ENCODE measurements around the gene OR6S1. TPM values are rescaled to one million over a fixed set of nuclear protein-coding genes. Genes with fewer than 3 reads are reported as not detected.
A peak's percentile ranks its signal among the peaks of the same experiment; 100 is the strongest.
"Not testable (repeated sequence)": the region's sequence is repeated elsewhere in the genome, so short reads cannot be mapped to it uniquely, and the experiment has no call there.

OR6S1 gene
- total RNA-seq, 1 donor from 2014 or later, result not detected

DNA sequence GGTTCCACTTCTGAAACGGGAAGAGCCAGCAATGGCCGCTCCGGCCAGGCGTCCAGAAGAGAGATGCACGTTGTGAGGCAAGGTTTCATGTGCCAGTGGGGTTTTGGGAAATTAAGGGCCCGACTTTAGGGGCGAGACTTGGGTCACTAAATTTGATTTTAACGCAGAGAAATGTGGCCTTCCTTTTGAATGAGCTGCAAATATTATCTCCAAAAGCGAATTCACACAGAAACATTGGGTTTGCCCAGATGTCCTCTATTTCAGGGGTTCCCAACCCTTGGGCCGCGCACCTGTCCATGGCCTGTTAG, 40.6 kb upstream of the OR6S1 start:
- Mint-ChIP-seq H3K36me3 (ENCODE audit: low read depth) (no peaks in the 10 kb centered on the region), H3K4me3 (ENCODE audit: low read depth) (no peak overlapping the region)
- intact Hi-C loops (cut with micrococcal nuclease), result loop anchor here (2.0 to 5.0 kb wide), 3 partner anchors 221 to 339 kb away; partner anchors contain the start of genes PARP2 and PIP4P1

DNA sequence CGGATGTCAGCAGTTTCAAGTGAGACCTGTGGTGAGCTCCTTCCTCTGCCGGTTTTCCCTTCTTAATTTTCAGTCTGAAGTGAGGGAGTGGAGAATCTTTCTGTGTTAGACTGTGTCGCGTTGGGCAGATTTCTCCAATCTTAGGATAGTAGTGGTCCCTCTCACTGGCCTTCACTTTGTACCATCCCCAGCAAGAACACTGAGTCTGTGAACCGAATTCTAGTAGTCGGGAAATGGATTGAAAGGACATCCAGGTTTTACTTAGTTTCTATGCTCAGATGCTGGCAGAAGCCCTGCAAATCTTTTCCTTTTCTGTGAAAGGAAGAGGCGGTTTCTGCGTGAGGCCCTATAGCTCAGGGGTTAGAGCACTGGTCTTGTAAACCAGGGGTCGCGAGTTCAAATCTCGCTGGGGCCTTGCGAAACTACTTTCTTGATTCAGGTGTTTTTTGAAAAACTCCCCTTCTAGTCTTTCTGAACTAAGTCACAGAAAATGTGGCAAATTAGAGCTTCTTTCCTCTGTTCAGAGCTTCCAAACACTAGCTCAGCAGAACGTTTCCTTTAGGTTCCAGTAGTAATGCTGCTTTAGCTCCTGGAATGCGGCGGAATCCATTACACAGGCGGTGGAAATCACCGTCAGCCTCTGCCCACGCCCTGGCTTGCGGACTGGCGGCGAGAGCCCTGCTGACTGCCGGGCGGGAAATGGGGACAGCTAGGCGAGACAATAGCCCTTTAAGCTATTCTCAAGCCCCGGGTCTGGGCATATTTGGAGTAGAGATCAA, 40.0 kb upstream of the OR6S1 start:
- H3K4me1 Mint-ChIP-seq (ENCODE audit: low read depth), result peaks cover 26% of the 10 kb centered on the region
- intact Hi-C loops (cut with micrococcal nuclease), result loop anchor here (1.0 to 5.0 kb wide), 7 partner anchors 9 to 339 kb away; partner anchors contain the start of genes PARP2 and PIP4P1
- H3K27me3 Mint-ChIP-seq (ENCODE audit: low read depth), result peaks cover 2% of the 10 kb centered on the region
- no peaks in the 10 kb centered on the region for H3K9me3 Mint-ChIP-seq
- H3K27ac Mint-ChIP-seq, result no peak overlapping the region
- no peak overlapping the region for H3K4me3 Mint-ChIP-seq (ENCODE audit: low read depth)
- DNase-seq (ENCODE audit: low spot score), result peak; percentile 79
- no peaks in the 10 kb centered on the region for H3K36me3 Mint-ChIP-seq (ENCODE audit: low read depth)

More for the DNA sequence above, 40.6 kb upstream of the OR6S1 start:
- Mint-ChIP-seq H3K9me3 (no peaks in the 10 kb centered on the region), H3K27ac (no peak overlapping the region), H3K4me1 (ENCODE audit: low read depth) (peaks cover 26% of the 10 kb centered on the region), H3K27me3 (ENCODE audit: low read depth) (peaks cover 2% of the 10 kb centered on the region)
- no peak for DNase-seq (ENCODE audit: low spot score)

DNA sequence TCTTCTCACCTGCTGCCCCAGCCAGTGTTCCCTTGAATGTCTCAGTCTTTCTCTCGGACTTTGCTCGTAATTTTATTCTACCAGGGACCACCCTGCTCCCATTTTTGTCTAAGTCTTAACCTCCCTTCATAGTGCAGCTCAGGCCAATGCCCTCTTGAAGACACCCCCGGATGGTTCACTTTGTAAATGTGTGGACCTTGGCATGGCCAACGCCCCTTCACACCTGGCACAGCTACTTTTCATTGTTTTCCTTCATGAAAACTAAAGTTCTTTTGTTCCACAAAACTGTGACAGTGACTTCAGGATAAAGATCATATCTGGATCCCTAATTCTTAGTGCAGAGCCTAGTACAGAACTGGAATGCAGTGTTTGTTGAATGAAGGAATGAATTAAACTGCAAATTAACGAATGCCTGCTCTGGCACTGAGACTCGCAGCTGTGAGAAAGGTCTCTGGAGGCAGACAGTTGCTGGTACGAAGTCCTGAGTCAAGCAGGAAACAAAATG, 39.4 kb upstream of the OR6S1 start:
- H3K4me1 Mint-ChIP-seq (ENCODE audit: low read depth), result peaks cover 26% of the 10 kb centered on the region
- no peak overlapping the region for H3K27ac Mint-ChIP-seq

GRCh38 chr14:20680363-20680762, 38.9 kb upstream of the OR6S1 start:
- H3K9me3 Mint-ChIP-seq, result no peaks in the 10 kb centered on the region
- H3K4me3 Mint-ChIP-seq (ENCODE audit: low read depth), result no peak overlapping the region
- no peaks in the 10 kb centered on the region for H3K27me3 Mint-ChIP-seq (ENCODE audit: low read depth)
- no peak for DNase-seq (ENCODE audit: low spot score)
- H3K27ac Mint-ChIP-seq, result peak overlapping the region; percentile 8
- intact Hi-C loops (cut with micrococcal nuclease), result loop anchor here (5.0 kb wide), 1 partner anchor 263 kb away; no protein-coding TSS in a partner anchor
- peaks cover 30% of the 10 kb centered on the region for H3K4me1 Mint-ChIP-seq (ENCODE audit: low read depth)
- H3K36me3 Mint-ChIP-seq (ENCODE audit: low read depth), result no peaks in the 10 kb centered on the region

More for the DNA sequence above, 39.4 kb upstream of the OR6S1 start:
- H3K36me3 Mint-ChIP-seq (ENCODE audit: low read depth), result no peaks in the 10 kb centered on the region
- no peak for DNase-seq (ENCODE audit: low spot score)
- H3K27me3 Mint-ChIP-seq (ENCODE audit: low read depth), result no peaks in the 10 kb centered on the region
- no peak overlapping the region for H3K4me3 Mint-ChIP-seq (ENCODE audit: low read depth)
- H3K9me3 Mint-ChIP-seq, result no peaks in the 10 kb centered on the region
- intact Hi-C loops (cut with micrococcal nuclease), result loop anchor here (1.0 to 5.0 kb wide), 5 partner anchors 9 to 264 kb away; no protein-coding TSS in a partner anchor

- H3K4me3 Mint-ChIP-seq (ENCODE audit: low read depth), result no peak overlapping the region
- no peak for DNase-seq (ENCODE audit: low spot score)
- peaks cover 26% of the 10 kb centered on the region for H3K4me1 Mint-ChIP-seq (ENCODE audit: low read depth)
- H3K9me3 Mint-ChIP-seq, result no peaks in the 10 kb centered on the region
- H3K36me3 Mint-ChIP-seq (ENCODE audit: low read depth), result no peaks in the 10 kb centered on the region
- no peak overlapping the region for H3K27ac Mint-ChIP-seq
- intact Hi-C loops (cut with micrococcal nuclease), result loop anchor here (5.0 kb wide), 1 partner anchor 263 kb away; no protein-coding TSS in a partner anchor
- H3K27me3 Mint-ChIP-seq (ENCODE audit: low read depth), result no peaks in the 10 kb centered on the region
Observed at GRCh38 chr14:20679907-20680306, 38.4 kb upstream of the OR6S1 start.

- no peak for DNase-seq (ENCODE audit: low spot score)
- intact Hi-C loops (cut with micrococcal nuclease), result no loop called here
- no peak overlapping the region for H3K4me3 Mint-ChIP-seq (ENCODE audit: low read depth)
- H3K36me3 Mint-ChIP-seq (ENCODE audit: low read depth), result no peaks in the 10 kb centered on the region
- H3K27me3 Mint-ChIP-seq (ENCODE audit: low read depth), result no peaks in the 10 kb centered on the region
- peaks cover 26% of the 10 kb centered on the region for H3K4me1 Mint-ChIP-seq (ENCODE audit: low read depth)
- no peaks in the 10 kb centered on the region for H3K9me3 Mint-ChIP-seq
- H3K27ac Mint-ChIP-seq, result no peak overlapping the region
Observed at GRCh38 chr14:20676072-20676471, 34.6 kb upstream of the OR6S1 start.

- DNase-seq (ENCODE audit: low spot score), result no peak
- no peak overlapping the region for H3K4me3 Mint-ChIP-seq (ENCODE audit: low read depth)
- peaks cover 26% of the 10 kb centered on the region for H3K4me1 Mint-ChIP-seq (ENCODE audit: low read depth)
- intact Hi-C loops (cut with micrococcal nuclease), result no loop called here
- H3K27me3 Mint-ChIP-seq (ENCODE audit: low read depth), result no peaks in the 10 kb centered on the region
- no peak overlapping the region for H3K27ac Mint-ChIP-seq
- no peaks in the 10 kb centered on the region for H3K36me3 Mint-ChIP-seq (ENCODE audit: low read depth)
- no peaks in the 10 kb centered on the region for H3K9me3 Mint-ChIP-seq
Observed at GRCh38 chr14:20675669-20676068, 34.2 kb upstream of the OR6S1 start.

DNA sequence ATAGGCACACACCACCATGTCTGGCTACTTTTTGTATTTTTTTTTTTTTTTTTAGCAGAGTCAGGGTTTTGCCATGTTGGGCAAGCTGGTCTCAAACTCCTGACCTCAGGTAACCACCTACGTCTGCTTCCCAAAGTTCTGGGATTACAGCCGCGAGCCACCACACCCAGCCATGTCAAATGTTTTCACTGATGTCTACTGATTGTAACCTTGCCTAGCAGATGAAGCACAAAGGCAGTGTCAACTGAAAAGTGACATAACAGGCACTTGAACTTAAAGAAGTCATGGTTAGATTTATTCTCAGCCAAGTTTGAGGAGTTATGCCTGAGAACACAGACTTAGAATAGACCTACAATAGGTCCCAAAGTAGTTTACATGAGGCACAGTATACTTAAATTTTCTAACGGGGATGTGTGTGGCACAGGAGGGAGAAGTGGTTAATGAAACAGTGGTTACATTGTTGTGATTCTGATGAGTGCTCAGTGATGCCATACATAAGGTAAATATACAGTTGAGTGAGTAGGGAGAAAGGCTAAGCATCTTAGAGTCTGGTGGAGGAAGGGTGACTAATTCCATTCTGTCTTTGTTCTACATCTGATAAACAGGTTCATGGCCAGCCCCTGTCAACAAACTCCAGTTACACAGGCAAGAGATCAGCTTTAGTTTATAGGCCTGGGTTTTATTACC, 30.2 kb upstream of the OR6S1 start:
- Mint-ChIP-seq H3K27ac (no peak overlapping the region), H3K4me3 (ENCODE audit: low read depth) (no peak overlapping the region), H3K4me1 (ENCODE audit: low read depth) (peaks cover 40% of the 10 kb centered on the region), H3K9me3 (peaks cover 5% of the 10 kb centered on the region), H3K27me3 (ENCODE audit: low read depth) (no peaks in the 10 kb centered on the region), H3K36me3 (ENCODE audit: low read depth) (peaks cover 4% of the 10 kb centered on the region)
- DNase-seq (ENCODE audit: low spot score), result no peak
- intact Hi-C loops (cut with micrococcal nuclease), result loop anchor here (1.0 kb wide), 1 partner anchor 10 kb away; no protein-coding TSS in a partner anchor

DNA sequence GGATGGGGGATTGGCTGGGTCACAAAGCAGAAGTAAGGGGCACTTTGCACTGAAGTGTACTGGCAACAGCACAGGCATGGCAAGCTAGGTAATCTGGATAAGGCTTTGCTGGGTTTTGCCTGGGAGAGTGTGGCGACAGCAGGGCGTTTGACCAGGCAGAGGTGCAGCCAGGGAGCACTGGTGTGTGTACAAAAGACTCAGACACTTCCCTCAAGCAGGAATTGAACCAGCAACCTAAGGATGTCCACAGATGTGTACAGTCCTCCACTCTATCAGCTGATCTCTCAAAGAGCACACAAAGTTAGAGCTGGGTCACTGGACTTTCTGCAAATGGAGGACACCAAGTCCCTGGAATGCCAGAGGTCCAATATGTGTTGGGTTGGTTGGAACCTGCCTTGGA, 27.5 kb upstream of the OR6S1 start:
- Mint-ChIP-seq H3K36me3 (ENCODE audit: low read depth) (peaks cover 4% of the 10 kb centered on the region), H3K4me1 (ENCODE audit: low read depth) (peaks cover 40% of the 10 kb centered on the region), H3K27ac (no peak overlapping the region), H3K27me3 (ENCODE audit: low read depth) (peaks cover 3% of the 10 kb centered on the region), H3K4me3 (ENCODE audit: low read depth) (no peak overlapping the region), H3K9me3 (peaks cover 5% of the 10 kb centered on the region)
- DNase-seq (ENCODE audit: low spot score), result no peak
- intact Hi-C loops (cut with micrococcal nuclease), result loop anchor here (1.0 to 5.0 kb wide), 2 partner anchors 12 to 37 kb away; no protein-coding TSS in a partner anchor

GRCh38 chr14:20667957-20668356, 26.5 kb upstream of the OR6S1 start:
- Mint-ChIP-seq H3K4me1 (ENCODE audit: low read depth) (peaks cover 49% of the 10 kb centered on the region), H3K36me3 (ENCODE audit: low read depth) (peaks cover 4% of the 10 kb centered on the region), H3K27me3 (ENCODE audit: low read depth) (peaks cover 3% of the 10 kb centered on the region), H3K4me3 (ENCODE audit: low read depth) (peak overlapping the region; percentile 27), H3K27ac (peak overlapping the region; percentile 82), H3K9me3 (peaks cover 5% of the 10 kb centered on the region)
- intact Hi-C loops (cut with micrococcal nuclease), result loop anchor here (1.0 to 5.0 kb wide), 2 partner anchors 13 to 36 kb away; no protein-coding TSS in a partner anchor
- no peak for DNase-seq (ENCODE audit: low spot score)

DNA sequence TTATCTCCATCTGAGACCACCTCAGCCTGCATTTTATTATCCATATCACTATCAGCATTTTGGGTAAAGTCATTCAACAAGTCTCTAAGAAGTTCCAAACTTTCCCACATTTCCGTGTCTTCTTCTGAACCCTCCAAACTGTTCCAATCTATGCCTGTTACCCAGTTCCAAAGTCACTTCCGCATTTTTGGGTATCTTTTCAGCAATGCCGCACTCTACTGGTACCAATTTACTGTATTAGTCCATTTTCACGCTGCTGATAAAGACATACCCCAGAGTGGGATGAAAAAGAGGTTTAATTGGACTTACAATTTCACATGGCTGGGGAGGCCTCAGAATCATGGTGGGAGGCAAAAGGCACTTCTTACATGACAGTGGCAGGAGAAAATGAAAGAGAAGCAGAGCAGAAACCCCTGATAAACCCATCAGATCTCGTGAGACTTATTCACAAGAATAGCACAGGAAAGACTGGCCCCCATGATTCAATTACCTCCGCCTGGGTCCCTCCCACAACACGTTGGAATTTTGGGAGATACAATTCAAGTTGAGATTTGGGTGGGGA, 25.0 kb upstream of the OR6S1 start:
- DNase-seq (ENCODE audit: low spot score); H3K4me3 Mint-ChIP-seq (ENCODE audit: low read depth); H3K9me3 Mint-ChIP-seq; H3K27me3 Mint-ChIP-seq (ENCODE audit: low read depth); H3K36me3 Mint-ChIP-seq (ENCODE audit: low read depth); H3K27ac Mint-ChIP-seq: not testable (repeated sequence)
- H3K4me1 Mint-ChIP-seq (ENCODE audit: low read depth), result peaks cover 47% of the 10 kb centered on the region
- intact Hi-C loops (cut with micrococcal nuclease), result loop anchor here (5.0 kb wide), 1 partner anchor 34 kb away; no protein-coding TSS in a partner anchor

DNA sequence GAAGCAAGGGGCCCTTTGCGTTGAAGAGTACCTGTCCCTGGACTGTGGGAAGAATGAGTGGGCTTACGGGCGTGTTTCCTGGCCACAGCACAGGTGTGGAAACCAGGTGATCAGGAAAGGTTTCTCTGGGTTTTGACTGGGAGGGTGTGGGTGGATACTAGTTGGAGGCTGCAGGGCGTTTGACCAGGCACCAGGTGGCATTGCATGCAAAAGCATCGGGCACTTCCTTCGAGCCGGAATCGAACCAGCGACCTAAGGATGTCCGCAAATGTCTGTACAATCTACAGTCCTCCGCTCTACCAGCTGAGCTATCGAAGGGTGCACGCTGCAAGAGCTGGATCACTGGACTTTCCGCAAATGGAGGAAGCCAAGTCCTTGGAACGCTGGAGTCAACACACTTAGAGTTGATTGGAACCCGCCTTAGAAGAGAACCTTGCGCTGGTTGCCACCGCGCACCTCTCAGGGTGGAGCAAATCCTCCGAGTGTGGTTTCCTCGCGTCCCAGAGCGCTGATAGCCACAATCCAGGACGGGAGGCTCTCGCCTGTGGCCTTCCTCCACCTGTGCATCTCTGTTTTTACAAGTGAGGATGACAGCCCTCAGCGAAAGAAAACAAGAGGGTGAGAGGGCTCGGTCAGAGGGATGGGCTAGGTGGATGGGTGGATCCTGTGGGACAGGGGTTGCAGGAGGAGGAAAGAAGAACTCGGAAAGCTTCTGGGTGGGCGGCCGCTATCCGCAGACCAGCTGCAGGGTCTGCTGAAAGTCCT, 21.7 kb upstream of the OR6S1 start:
- Mint-ChIP-seq H3K27me3 (ENCODE audit: low read depth) (peaks cover 9% of the 10 kb centered on the region), H3K27ac (no peak overlapping the region), H3K36me3 (ENCODE audit: low read depth) (peaks cover under 1% of the 10 kb centered on the region), H3K9me3 (peaks cover 1% of the 10 kb centered on the region), H3K4me1 (ENCODE audit: low read depth) (peaks cover 36% of the 10 kb centered on the region), H3K4me3 (ENCODE audit: low read depth) (peak overlapping the region; percentile 80)
- peak; percentile 77 for DNase-seq (ENCODE audit: low spot score)
- intact Hi-C loops (cut with micrococcal nuclease), result loop anchor here (1.0 kb wide), 2 partner anchors 18 to 28 kb away; no protein-coding TSS in a partner anchor

All from activated T-helper 2 cell treated with anti-CD3 and anti-CD28 coated beads, Interferon-gamma antibody, Interleukin-2, Interleukin-4, amounts not matched to agents 10 μg/mL and 5 μg/mL and 100 μg/mL, durations not matched to agents 14 hours and 24 hours and 36 hours (primary cell).